SK-N-SH (cell line): ENCODE data around the gene PIK3R5. TPM values are rescaled to one million over a fixed set of nuclear protein-coding genes. Genes with fewer than 3 reads are reported as not detected.

Source experiments
- CTCF ChIA-PET: fragments of 300-600, 350-600 bp; formaldehyde crosslinking; extraction: SDS; loops from one replicate; lab custom pipeline; 2021; lab: Yijun Ruan, JAX
- POLR2A ChIA-PET: fragments of 350-600 bp; sonication (Branson Sonifier 250); formaldehyde crosslinking; extraction: SDS; loops from one replicate; lab custom pipeline; 2020; ENCODE audit warnings: antibody characterized with exemption, inconsistent platforms; lab: Yijun Ruan, JAX
- DNase-seq: peaks from one replicate; pipeline ENCODE4 v3.0.0; 2012
- H2AFZ ChIP-seq: fragments of 200-600 bp; sonication (generic); 2 replicates; pipeline ENCODE4 v1.8.1; 2016; ENCODE audit warnings: antibody characterized with exemption, mild to moderate bottlenecking, low read depth
- H3F3A ChIP-seq: fragments of 200-600 bp; sonication (generic); replicated peaks from 2 replicates; pipeline ENCODE3; 2016; ENCODE audit warnings: antibody characterized with exemption, mild to moderate bottlenecking; ENCODE audit not compliant: insufficient read depth
- H3K27ac ChIP-seq, 2 experiments: fragments of 200-500 bp in 1 of 2; fragments of 200-600 bp in 1 of 2; sonication (Bioruptor generic) in 1 of 2; sonication (generic), shearing (Covaris generic) in 1 of 2; 2 replicates each; pipeline versions ENCODE4 v1.5.1 to v1.6.1; 2014 to 2016; ENCODE audit warnings: low read depth in 2 of 2, inconsistent platforms in 1 of 2, low read length in 1 of 2, mild to moderate bottlenecking in 1 of 2, mixed read lengths in 1 of 2
- H3K27me3 ChIP-seq: fragments of 200-600 bp; sonication (generic), shearing (Covaris generic); 2 replicates; pipeline ENCODE4 v1.6.1; 2016; ENCODE audit warnings: mixed run types; ENCODE audit not compliant: insufficient read depth
- H3K36me3 ChIP-seq, 2 experiments: fragments of 200-500 bp in 1 of 2; fragments of 200-600 bp in 1 of 2; sonication (Bioruptor generic) in 1 of 2; sonication (generic) in 1 of 2; replicated peaks in 1 of 2; 2 replicates each; pipeline versions ENCODE3 to v1.5.1; 2014 to 2016; ENCODE audit warnings: low read length in 1 of 2, mild to moderate bottlenecking in 1 of 2; ENCODE audit not compliant: insufficient read depth in 2 of 2, control insufficient read depth in 1 of 2
- H3K4me1 ChIP-seq, 2 experiments: fragments of 200-500 bp in 1 of 2; fragments of 200-600 bp in 1 of 2; sonication (Bioruptor generic) in 1 of 2; sonication (generic), shearing (Covaris generic) in 1 of 2; 2 replicates each; pipeline versions ENCODE4 v1.5.1 to v1.6.1; 2014 to 2016; ENCODE audit warnings: low read depth in 1 of 2, low read length in 1 of 2, mixed run types in 1 of 2; ENCODE audit not compliant: insufficient read depth in 2 of 2, control insufficient read depth in 1 of 2
- H3K4me2 ChIP-seq: fragments of 200-600 bp; sonication (generic), shearing (Covaris generic); 2 replicates; pipeline ENCODE4 v1.6.1; 2017; ENCODE audit warnings: mixed run types
- H3K4me3 ChIP-seq, 2 experiments: fragments of 200-500 bp in 1 of 2; fragments of 200-600 bp in 1 of 2; sonication (Bioruptor generic) in 1 of 2; sonication (generic), shearing (Covaris generic) in 1 of 2; 2 replicates each; pipeline versions ENCODE4 v1.5.1 to v1.8.1; 2014 to 2016; ENCODE audit warnings: low read depth in 2 of 2, inconsistent platforms in 1 of 2, low read length in 1 of 2, mild to moderate bottlenecking in 1 of 2, mixed read lengths in 1 of 2, moderate library complexity in 1 of 2
- H3K79me2 ChIP-seq: fragments of 200-600 bp; sonication (generic); 2 replicates; pipeline ENCODE4 v1.8.1; 2017; ENCODE audit warnings: mild to moderate bottlenecking; ENCODE audit not compliant: insufficient read depth
- H3K9ac ChIP-seq: fragments of 200-600 bp; sonication (generic); 2 replicates; pipeline ENCODE4 v1.6.1; 2017; ENCODE audit warnings: mixed run types
- H3K9me2 ChIP-seq: fragments of 200-600 bp; sonication (generic); 2 replicates; pipeline ENCODE4 v1.6.1; 2017; ENCODE audit warnings: mixed run types
- H3K9me3 ChIP-seq: fragments of 200-600 bp; sonication (generic); 2 replicates; pipeline ENCODE4 v1.6.1; 2017; ENCODE audit warnings: mixed run types, mild to moderate bottlenecking, moderate library complexity
- H4K20me1 ChIP-seq: fragments of 200-600 bp; sonication (generic); 2 replicates; pipeline ENCODE4 v1.6.1; 2017; ENCODE audit warnings: mild to moderate bottlenecking, mixed run types; ENCODE audit not compliant: insufficient read depth
- CHD2 ChIP-seq: fragments of 150-350 bp; IDR thresholded peaks from 2 replicates; pipeline ENCODE4 v1.6.1; 2018; ENCODE audit warnings: low read length; ENCODE audit not compliant: partially characterized antibody
- ELF1 ChIP-seq: IDR thresholded peaks from 2 replicates; pipeline ENCODE4 v1.4.0; 2012
- EZH2phosphoT487 ChIP-seq: fragments of 200-600 bp; sonication (generic); IDR thresholded peaks from 2 replicates; pipeline ENCODE4 v1.6.1; 2017; ENCODE audit warnings: low read depth, mixed run types, mild to moderate bottlenecking, antibody characterized with exemption, moderate library complexity, borderline replicate concordance
- GABPA ChIP-seq: IDR thresholded peaks from 2 replicates; pipeline ENCODE4 v1.4.0; 2012; ENCODE audit warnings: low read depth, mild to moderate bottlenecking
- GATA2 ChIP-seq: sonication (generic); formaldehyde crosslinking; IDR thresholded peaks from 2 replicates; pipeline ENCODE4 v1.5.0; 2020; ENCODE audit warnings: mild to moderate bottlenecking, missing genetic modification reagents
- JUND ChIP-seq: IDR thresholded peaks from 2 replicates; pipeline ENCODE4 v1.4.0; 2012
- MAX ChIP-seq: IDR thresholded peaks from 2 replicates; pipeline ENCODE4 v1.4.0; 2012; ENCODE audit warnings: low read depth
- MEF2A ChIP-seq: IDR thresholded peaks from 2 replicates; pipeline ENCODE4 v1.4.0; 2012; ENCODE audit warnings: low read depth, borderline replicate concordance
- NFIC ChIP-seq: IDR thresholded peaks from 2 replicates; pipeline ENCODE4 v1.4.0; 2012; ENCODE audit warnings: borderline replicate concordance
- PBX3 ChIP-seq: IDR thresholded peaks from 2 replicates; pipeline ENCODE4; 2012
- RCOR1 ChIP-seq: fragments of 150-350 bp; IDR thresholded peaks from 2 replicates; pipeline ENCODE4 v1.6.1; 2017; ENCODE audit warnings: antibody characterized with exemption, low read length
- RFX5 ChIP-seq: IDR thresholded peaks from 2 replicates; pipeline ENCODE4 v1.6.1; 2012; ENCODE audit warnings: mild to moderate bottlenecking, improper control_type of control experiment, low read length
- RXRA ChIP-seq: IDR thresholded peaks from 2 replicates; pipeline ENCODE4 v1.4.0; 2012; ENCODE audit warnings: low read depth, mild to moderate bottlenecking, borderline replicate concordance
- TAF1 ChIP-seq: IDR thresholded peaks from 2 replicates; pipeline ENCODE4 v1.6.1; 2012; ENCODE audit warnings: low read depth, mild to moderate bottlenecking, low read length, moderate library complexity, borderline replicate concordance
- TCF12 ChIP-seq: IDR thresholded peaks from 2 replicates; pipeline ENCODE4 v1.4.0; 2012
- YY1 ChIP-seq: IDR thresholded peaks from 2 replicates; pipeline ENCODE4 v1.4.0; 2012; ENCODE audit warnings: low read depth, mild to moderate bottlenecking
- WGBS: methylation state at CpG from one replicate; pipeline ENCODE4 v1.1.6; 2017; ENCODE audit warnings: low lambda C conversion rate; 5-methylcytosine and 5-hydroxymethylcytosine counted together
- polyA plus RNA-seq, 3 experiments: library from polyadenylated mRNA; depleted of rRNA; stranded (reverse); fragments of >200 nt; gene quantifications; 2 replicates each; pipeline ENCODE4 v1.2.3, GENCODE V29; 2012
- TF ChIP-seq, protein P1 (sequence below): IDR thresholded peaks from 2 replicates; pipeline ENCODE4 v1.4.0; 2012; ENCODE audit warnings: low read depth, borderline replicate concordance
- TF ChIP-seq, protein P2 (sequence below): IDR thresholded peaks from 2 replicates; pipeline ENCODE4 v1.4.0; 2012; ENCODE audit warnings: low read depth, borderline replicate concordance
- TF ChIP-seq, protein P3 (sequence below): fragments of 200-600 bp; sonication (generic); IDR thresholded peaks from 2 replicates; pipeline ENCODE4 v1.6.1; 2017; ENCODE audit warnings: antibody characterized with exemption, mild to moderate bottlenecking, moderate library complexity
- TF ChIP-seq, protein P4 (sequence below): fragments of 150-350 bp; IDR thresholded peaks from 2 replicates; pipeline ENCODE4 v1.6.1; 2017; ENCODE audit warnings: antibody characterized with exemption, low read length, low read depth, borderline replicate concordance

The PIK3R5 gene
- polyA plus RNA-seq, 1 of the 3 experiments (the other 2 are of a cell fraction) = not detected

- H3K9me2 ChIP-seq = no peaks in the 10 kb centered on the region
- H3K4me1 ChIP-seq = no peaks in the 10 kb centered on the region
- no peak overlapping the region for H2AFZ ChIP-seq
- TF ChIP-seq, protein P1, sequence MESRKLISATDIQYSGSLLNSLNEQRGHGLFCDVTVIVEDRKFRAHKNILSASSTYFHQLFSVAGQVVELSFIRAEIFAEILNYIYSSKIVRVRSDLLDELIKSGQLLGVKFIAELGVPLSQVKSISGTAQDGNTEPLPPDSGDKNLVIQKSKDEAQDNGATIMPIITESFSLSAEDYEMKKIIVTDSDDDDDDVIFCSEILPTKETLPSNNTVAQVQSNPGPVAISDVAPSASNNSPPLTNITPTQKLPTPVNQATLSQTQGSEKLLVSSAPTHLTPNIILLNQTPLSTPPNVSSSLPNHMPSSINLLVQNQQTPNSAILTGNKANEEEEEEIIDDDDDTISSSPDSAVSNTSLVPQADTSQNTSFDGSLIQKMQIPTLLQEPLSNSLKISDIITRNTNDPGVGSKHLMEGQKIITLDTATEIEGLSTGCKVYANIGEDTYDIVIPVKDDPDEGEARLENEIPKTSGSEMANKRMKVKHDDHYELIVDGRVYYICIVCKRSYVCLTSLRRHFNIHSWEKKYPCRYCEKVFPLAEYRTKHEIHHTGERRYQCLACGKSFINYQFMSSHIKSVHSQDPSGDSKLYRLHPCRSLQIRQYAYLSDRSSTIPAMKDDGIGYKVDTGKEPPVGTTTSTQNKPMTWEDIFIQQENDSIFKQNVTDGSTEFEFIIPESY = no peak
- no peak for TF ChIP-seq RXRA
- TF ChIP-seq EZH2phosphoT487 = no peak
- no peak for TF ChIP-seq MEF2A
- TF ChIP-seq ELF1 = no peak
- TF ChIP-seq, protein P2, sequence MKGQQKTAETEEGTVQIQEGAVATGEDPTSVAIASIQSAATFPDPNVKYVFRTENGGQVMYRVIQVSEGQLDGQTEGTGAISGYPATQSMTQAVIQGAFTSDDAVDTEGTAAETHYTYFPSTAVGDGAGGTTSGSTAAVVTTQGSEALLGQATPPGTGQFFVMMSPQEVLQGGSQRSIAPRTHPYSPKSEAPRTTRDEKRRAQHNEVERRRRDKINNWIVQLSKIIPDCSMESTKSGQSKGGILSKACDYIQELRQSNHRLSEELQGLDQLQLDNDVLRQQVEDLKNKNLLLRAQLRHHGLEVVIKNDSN = no peak
- TF ChIP-seq RCOR1 = no peak
- TF ChIP-seq JUND = no peak
- TF ChIP-seq CHD2 = no peak
- no peak for TF ChIP-seq MAX
- no peak for TF ChIP-seq GABPA
- TF ChIP-seq GATA2 (CRISPR knock-in tag) = no peak
- no peak for TF ChIP-seq TAF1
- TF ChIP-seq YY1 = no peak
- TF ChIP-seq NFIC = no peak
- TF ChIP-seq RFX5 = no peak
- TF ChIP-seq, protein P3, sequence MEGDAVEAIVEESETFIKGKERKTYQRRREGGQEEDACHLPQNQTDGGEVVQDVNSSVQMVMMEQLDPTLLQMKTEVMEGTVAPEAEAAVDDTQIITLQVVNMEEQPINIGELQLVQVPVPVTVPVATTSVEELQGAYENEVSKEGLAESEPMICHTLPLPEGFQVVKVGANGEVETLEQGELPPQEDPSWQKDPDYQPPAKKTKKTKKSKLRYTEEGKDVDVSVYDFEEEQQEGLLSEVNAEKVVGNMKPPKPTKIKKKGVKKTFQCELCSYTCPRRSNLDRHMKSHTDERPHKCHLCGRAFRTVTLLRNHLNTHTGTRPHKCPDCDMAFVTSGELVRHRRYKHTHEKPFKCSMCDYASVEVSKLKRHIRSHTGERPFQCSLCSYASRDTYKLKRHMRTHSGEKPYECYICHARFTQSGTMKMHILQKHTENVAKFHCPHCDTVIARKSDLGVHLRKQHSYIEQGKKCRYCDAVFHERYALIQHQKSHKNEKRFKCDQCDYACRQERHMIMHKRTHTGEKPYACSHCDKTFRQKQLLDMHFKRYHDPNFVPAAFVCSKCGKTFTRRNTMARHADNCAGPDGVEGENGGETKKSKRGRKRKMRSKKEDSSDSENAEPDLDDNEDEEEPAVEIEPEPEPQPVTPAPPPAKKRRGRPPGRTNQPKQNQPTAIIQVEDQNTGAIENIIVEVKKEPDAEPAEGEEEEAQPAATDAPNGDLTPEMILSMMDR = no peak
- TF ChIP-seq, protein P4, sequence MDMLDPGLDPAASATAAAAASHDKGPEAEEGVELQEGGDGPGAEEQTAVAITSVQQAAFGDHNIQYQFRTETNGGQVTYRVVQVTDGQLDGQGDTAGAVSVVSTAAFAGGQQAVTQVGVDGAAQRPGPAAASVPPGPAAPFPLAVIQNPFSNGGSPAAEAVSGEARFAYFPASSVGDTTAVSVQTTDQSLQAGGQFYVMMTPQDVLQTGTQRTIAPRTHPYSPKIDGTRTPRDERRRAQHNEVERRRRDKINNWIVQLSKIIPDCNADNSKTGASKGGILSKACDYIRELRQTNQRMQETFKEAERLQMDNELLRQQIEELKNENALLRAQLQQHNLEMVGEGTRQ = no peak
- no peak for TF ChIP-seq TCF12
- no peak for TF ChIP-seq PBX3
- no peak overlapping the region for H3K4me3 ChIP-seq
- H3K9ac ChIP-seq = no peak overlapping the region
- DNase-seq = no peak
- no peaks in the 10 kb centered on the region; the same call in 1 of the 2 replicates for H3K27me3 ChIP-seq
- ChIA-PET CTCF (interaction anchor here (1.4 kb wide), 1 partner anchor 545 kb away, joined by 3 read pairs; no protein-coding TSS in a partner anchor), POLR2A (no interaction called here)
- H3K36me3 ChIP-seq = no peaks in the 10 kb centered on the region
- H3K27ac ChIP-seq = no peak overlapping the region
- H3K4me2 ChIP-seq = no peak overlapping the region
- no peaks in the 10 kb centered on the region for H3F3A ChIP-seq
- no peaks in the 10 kb centered on the region for H4K20me1 ChIP-seq
- no peaks in the 10 kb centered on the region for H3K9me3 ChIP-seq
- H3K79me2 ChIP-seq = no peaks in the 10 kb centered on the region
- WGBS = 4% methylated on average over 1 of the region's 1 CpG
Measured at GRCh38 chr17:8976638-8977037, 11.1 kb upstream of the PIK3R5 start.
